Esophagus squamous epithelium (tissue), 5 donors: ENCODE measurements around the gene KPNA2. TPM values are rescaled to one million over a fixed set of nuclear protein-coding genes. Genes with fewer than 3 reads are reported as not detected.
"Not testable (repeated sequence)": the region's sequence is repeated elsewhere in the genome, so short reads cannot be mapped to it uniquely, and the experiment has no call there.

Experiments used
- DNase-seq: peaks from one replicate; lab custom pipeline; 2025; lab: John Stamatoyannopoulos, UW
- H3K27ac ChIP-seq, 4 donors: fragments of 200-600 bp; sonication (generic); one replicate each; pipeline ENCODE4 v1.5.1; 2016 to 2019; ENCODE audit warnings: mild to moderate bottlenecking in 1 of 4
- H3K27me3 ChIP-seq, 4 donors: fragments of 200-600 bp; sonication (generic); 1 replicate in 3 of 4; 2 replicates in 1 of 4; pipeline versions ENCODE4 v1.5.1 to v1.6.0; 2017 to 2021; ENCODE audit warnings: antibody characterized with exemption in 1 of 4
- H3K36me3 ChIP-seq, 3 donors: fragments of 200-600 bp; sonication (generic); one replicate each; pipeline ENCODE4 v1.5.1; 2016 to 2019
- H3K4me1 ChIP-seq, 3 donors: fragments of 200-600 bp; sonication (generic); one replicate each; pipeline ENCODE4 v1.5.1; 2017 to 2019
- H3K4me3 ChIP-seq, 4 donors: fragments of 200-600 bp; sonication (generic); 1 replicate in 3 of 4; 2 replicates in 1 of 4; pipeline ENCODE4 v1.5.1; 2016 to 2019; ENCODE audit warnings: mild to moderate bottlenecking in 2 of 4, moderate library complexity in 1 of 4
- H3K9me3 ChIP-seq, 3 donors: fragments of 200-600 bp; sonication (generic); one replicate each; pipeline ENCODE4 v1.5.1; 2016 to 2019
- CTCF ChIP-seq, 6 experiments: fragments of 450-650 bp in 4 of 6; fragments of 200-600 bp in 2 of 6; sonication (generic) in 2 of 6; IDR thresholded peaks; one replicate each; pipeline ENCODE4 v1.5.1; 2016 to 2019; ENCODE audit warnings: antibody characterized with exemption in 6 of 6, mild to moderate bottlenecking in 4 of 6, moderate library complexity in 4 of 6
- POLR2A ChIP-seq, 4 donors: fragments of 450-650 bp; IDR thresholded peaks; one replicate each; pipeline ENCODE4 v1.6.1; 2017; ENCODE audit warnings: antibody characterized with exemption in 4 of 4, mild to moderate bottlenecking in 4 of 4, moderate library complexity in 3 of 4
- WGBS, 2 donors: methylation state at CpG; one replicate each; pipeline ENCODE4 v1.1.5; 2018; 5-methylcytosine and 5-hydroxymethylcytosine counted together
- intact Hi-C: fragments of 100-400 bp; cut with DNase I; formaldehyde crosslinking; loops from one replicate; pipeline ENCODE4 v1.15.0; 2022
- total RNA-seq, 4 donors: library from RNA; depleted of rRNA; stranded (reverse); fragments of >200 nt; gene quantifications; one replicate each; pipeline ENCODE4 v1.1.0, GENCODE V29; 2016
- donor health status: DM: yes; HTN: yes; CAD: no.

KPNA2 gene
- total RNA-seq, 4 donors from 2014 or later = 35.5 to 97.8 (median 60.3) TPM

DNA sequence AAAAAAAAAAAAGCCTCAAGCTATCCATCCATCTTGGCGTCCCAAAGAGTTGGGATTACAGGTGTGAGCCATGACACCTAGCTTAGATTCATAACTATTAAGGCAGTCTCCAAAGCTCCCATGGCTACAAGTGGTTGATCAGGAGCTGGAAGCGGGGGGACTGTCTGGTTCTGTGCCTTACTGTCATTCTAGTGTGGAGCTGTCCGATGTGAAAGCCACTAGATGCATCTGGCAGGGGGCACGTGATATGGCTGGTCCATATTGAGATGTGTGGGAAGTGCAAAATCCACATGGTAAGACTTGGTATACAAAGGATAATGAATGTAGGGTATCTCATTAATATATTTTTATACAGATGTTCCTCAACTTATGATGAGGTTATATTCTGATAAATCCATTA is 38.7 kb downstream of the KPNA2 start:
- H3K36me3 ChIP-seq = no peaks in the 10 kb centered on the region
- intact Hi-C loops = no loop called here
- 83 to 90% methylated on average over 4 of the region's 4 CpGs for WGBS, 2 donors
- H3K9me3 ChIP-seq = no peaks in the 10 kb centered on the region
- no peak for DNase-seq
- no peak for TF ChIP-seq CTCF (IDR thresholded peaks at IDR 0.05)
- no peak for TF ChIP-seq POLR2A (IDR thresholded peaks at IDR 0.05)
- no peaks in the 10 kb centered on the region for H3K4me1 ChIP-seq
- H3K4me3 ChIP-seq = no peak overlapping the region
- H3K27ac ChIP-seq = no peak overlapping the region
- no peaks in the 10 kb centered on the region for H3K27me3 ChIP-seq

DNA sequence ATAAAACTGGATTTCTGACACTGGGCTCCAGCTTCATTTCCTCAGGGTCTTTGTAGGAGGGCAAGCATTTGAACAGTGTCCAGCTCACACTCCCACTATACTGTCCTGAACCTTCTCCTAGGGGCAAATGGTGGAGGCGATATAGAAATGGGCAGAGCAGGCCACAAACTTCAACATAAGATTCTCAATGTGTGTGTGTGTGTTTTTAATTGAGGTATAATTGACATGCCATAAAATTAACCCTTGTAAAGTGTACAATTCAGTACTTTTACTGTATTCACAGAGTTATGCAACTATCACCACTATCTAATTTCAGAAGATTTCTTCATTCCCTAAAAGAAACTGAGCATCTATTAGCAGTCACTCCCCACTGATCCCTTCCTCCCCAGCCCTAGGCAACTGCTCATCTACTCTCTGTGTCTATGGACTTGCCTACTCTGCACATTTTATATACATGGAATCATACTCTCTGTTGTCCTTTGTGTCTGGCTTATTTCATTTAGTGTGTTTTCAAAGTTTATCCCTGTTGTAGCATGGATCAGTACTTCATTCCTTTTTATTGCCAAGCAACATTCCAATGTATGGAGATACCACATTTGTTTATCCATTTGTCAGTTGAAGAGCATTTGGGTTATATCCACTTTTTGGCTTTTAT is 40.5 kb downstream of the KPNA2 start:
- H3K36me3 ChIP-seq, intact Hi-C loops, H3K27me3 ChIP-seq, H3K4me3 ChIP-seq, H3K9me3 ChIP-seq, DNase-seq, H3K27ac ChIP-seq, H3K4me1 ChIP-seq: not testable (repeated sequence)
- 100% methylated on average over 1 of the region's 1 CpG for WGBS, 2 donors

GRCh38 chr17:68077498-68077897 is 42.0 kb downstream of the KPNA2 start:
- H3K27me3 ChIP-seq, DNase-seq, H3K27ac ChIP-seq, H3K9me3 ChIP-seq, H3K36me3 ChIP-seq, H3K4me1 ChIP-seq, H3K4me3 ChIP-seq, intact Hi-C loops: not testable (repeated sequence)
- WGBS, 2 donors = 52 to 64% methylated on average over 5 of the region's 5 CpGs

DNA sequence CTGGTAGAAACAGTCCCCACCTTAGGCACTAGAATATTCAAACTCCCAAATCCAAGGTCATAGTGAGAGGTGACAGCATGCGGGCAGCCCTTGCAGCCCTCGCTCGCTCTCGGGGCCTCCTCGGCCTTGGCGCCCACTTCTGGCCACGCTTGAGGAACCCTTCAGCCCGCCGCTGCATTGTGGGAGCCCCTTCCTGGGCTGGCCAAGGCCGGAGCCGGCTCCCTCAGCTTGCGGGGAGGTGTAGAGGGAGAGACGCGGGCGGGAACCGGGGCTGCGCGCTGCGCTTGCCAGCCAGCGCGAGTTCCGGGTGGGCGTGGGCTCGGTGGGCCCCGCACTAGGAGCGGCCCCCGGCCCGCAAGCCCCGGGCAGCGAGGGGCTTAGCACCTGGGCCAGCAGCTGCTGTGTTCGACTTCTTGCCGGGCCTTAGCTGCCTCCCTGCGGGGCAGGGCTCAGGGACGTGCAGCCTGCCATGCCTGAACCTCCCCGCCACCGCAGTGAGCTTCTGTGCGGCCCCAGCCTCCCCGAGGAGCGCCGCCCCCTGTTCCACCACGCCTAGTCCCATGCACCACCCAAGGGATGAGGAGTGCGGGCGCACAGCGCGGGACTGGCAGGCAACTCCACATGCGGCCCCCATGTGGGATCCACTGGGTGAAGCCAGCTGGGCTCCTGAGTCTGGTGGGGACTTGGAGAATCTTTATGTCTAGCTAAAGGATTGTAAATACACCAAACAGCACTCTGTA is 45.0 kb downstream of the KPNA2 start:
- no peaks in the 10 kb centered on the region for H3K27me3 ChIP-seq
- no peak for TF ChIP-seq CTCF (IDR thresholded peaks at IDR 0.05)
- TF ChIP-seq POLR2A (IDR thresholded peaks at IDR 0.05) = no peak
- H3K4me3 ChIP-seq = no peak overlapping the region
- no peaks in the 10 kb centered on the region for H3K9me3 ChIP-seq
- no peak for DNase-seq
- no peak overlapping the region for H3K27ac ChIP-seq
- 90% methylated on average over 2 of the region's 46 CpGs; no CpG with 5 or more reads in 1 of the 2 donors for WGBS, 2 donors
- H3K4me1 ChIP-seq = peaks cover 0 to 3% (median 0%) of the 10 kb centered on the region in 3 donors
- no peaks in the 10 kb centered on the region for H3K36me3 ChIP-seq
- intact Hi-C loops = no loop called here

DNA sequence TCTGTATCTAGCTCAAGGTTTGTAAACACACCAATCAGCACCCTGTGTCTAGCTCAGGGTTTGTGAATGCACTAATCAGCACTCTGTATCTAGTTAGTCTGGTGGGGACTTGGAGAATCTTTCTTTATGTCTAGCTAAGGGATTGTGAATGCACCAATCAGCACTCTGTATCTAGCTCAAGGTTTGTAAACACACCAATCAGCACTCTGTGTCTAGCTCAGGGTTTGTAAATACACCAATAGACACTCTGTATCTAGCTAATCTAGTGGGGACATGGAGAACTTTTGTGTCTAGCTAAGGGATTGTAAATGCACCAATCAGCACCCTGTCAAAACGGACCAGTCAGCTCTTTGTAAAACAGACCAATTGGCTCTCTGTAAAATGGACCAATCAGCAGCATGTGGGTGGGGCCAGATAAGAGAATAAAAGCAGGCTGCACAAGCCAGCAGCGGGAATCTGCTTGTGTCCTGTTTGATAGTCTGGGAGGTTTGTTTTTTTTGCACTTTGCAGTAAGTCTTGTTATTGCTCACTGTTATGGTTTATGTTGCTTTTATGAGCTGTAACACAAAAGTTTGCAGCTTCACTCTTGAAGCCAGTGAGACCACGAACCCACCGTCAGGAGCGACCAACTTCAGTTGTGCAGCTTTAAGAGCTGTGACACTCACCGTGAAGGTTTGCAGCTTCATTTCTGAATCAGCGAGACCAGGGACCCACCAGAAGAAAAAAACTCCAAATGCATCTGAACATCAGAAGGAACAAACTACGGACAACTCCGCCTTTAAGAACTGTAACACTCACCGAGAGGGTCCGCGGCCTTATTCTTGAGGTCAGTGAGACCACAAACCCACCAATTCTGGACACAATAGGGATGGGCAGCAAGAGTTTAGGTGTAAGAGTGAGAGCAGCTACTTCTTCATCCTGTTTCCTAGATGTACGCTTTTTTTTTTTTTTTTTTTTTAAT is 46.0 kb downstream of the KPNA2 start:
- intact Hi-C loops, H3K9me3 ChIP-seq, H3K36me3 ChIP-seq, H3K27ac ChIP-seq, H3K27me3 ChIP-seq, H3K4me3 ChIP-seq, DNase-seq: not testable (repeated sequence)
- 81 to 87% methylated on average over 13 of the region's 13 CpGs for WGBS, 2 donors
- H3K4me1 ChIP-seq = peaks cover 3 to 13% (median 8%) of the 10 kb centered on the region in 3 donors

GRCh38 chr17:68085771-68086381 is 50.3 kb downstream of the KPNA2 start:
- intact Hi-C loops = no loop called here
- Histone ChIP-seq H3K4me1 (peaks cover 3 to 26% (median 8%) of the 10 kb centered on the region in 3 donors), H3K4me3 (no peak overlapping the region), H3K27me3 (no peaks in the 10 kb centered on the region), H3K9me3 (no peaks in the 10 kb centered on the region), H3K27ac (no peak overlapping the region), H3K36me3 (no peaks in the 10 kb centered on the region)
- DNase-seq = no peak
- TF ChIP-seq CTCF (IDR thresholded peaks at IDR 0.05) = no peak
- TF ChIP-seq POLR2A (IDR thresholded peaks at IDR 0.05) = no peak
- 30 to 40% methylated on average over 7 of the region's 7 CpGs for WGBS, 2 donors

DNA sequence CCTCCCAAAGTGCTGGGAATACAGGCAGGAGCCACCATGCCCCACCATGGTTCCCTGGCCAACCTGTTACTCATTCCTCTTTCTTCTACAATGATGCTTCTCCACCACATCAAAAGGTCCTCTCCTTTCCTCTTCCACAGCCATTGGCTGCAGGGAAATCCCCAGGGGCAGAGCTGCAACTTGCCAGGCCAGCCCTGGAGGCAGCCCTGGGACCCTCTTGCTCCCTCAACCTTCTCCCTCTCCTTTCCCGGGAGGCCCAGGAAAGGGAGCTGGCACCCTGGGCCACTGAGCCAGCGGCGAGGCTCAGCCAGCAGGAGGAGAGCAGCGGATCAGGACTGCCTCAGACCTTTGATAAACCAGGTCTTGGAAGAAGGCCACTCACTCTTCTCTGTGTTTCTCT is 51.1 kb downstream of the KPNA2 start:
- intact Hi-C loops, H3K27ac ChIP-seq, H3K4me3 ChIP-seq, H3K36me3 ChIP-seq, DNase-seq, H3K9me3 ChIP-seq, H3K27me3 ChIP-seq: not testable (repeated sequence)
- 81 to 100% methylated on average over 1 to 4 of the region's 4 CpGs for WGBS, 2 donors
- H3K4me1 ChIP-seq = peaks cover 3 to 26% (median 8%) of the 10 kb centered on the region in 3 donors

- H3K9me3 ChIP-seq, intact Hi-C loops, H3K36me3 ChIP-seq, H3K27ac ChIP-seq, DNase-seq, H3K4me3 ChIP-seq, H3K27me3 ChIP-seq: not testable (repeated sequence)
- WGBS, 2 donors = 29 to 56% methylated on average over 2 to 6 of the region's 11 CpGs
- H3K4me1 ChIP-seq = peaks cover 3 to 26% (median 8%) of the 10 kb centered on the region in 3 donors
Observed at GRCh38 chr17:68087131-68087623, 51.6 kb downstream of the KPNA2 start.
